Measurements from ENCODE around the gene CPNE2. TPM values are rescaled to one million over a fixed set of nuclear protein-coding genes. Genes with fewer than 3 reads are reported as not detected.
A peak's percentile ranks its signal among the peaks of the same experiment; 100 is the strongest.

Gene CPNE2
- total RNA-seq (ENCODE audit: low replicate concordance): 5.6 and 20.3 TPM in 2 replicates

DNA sequence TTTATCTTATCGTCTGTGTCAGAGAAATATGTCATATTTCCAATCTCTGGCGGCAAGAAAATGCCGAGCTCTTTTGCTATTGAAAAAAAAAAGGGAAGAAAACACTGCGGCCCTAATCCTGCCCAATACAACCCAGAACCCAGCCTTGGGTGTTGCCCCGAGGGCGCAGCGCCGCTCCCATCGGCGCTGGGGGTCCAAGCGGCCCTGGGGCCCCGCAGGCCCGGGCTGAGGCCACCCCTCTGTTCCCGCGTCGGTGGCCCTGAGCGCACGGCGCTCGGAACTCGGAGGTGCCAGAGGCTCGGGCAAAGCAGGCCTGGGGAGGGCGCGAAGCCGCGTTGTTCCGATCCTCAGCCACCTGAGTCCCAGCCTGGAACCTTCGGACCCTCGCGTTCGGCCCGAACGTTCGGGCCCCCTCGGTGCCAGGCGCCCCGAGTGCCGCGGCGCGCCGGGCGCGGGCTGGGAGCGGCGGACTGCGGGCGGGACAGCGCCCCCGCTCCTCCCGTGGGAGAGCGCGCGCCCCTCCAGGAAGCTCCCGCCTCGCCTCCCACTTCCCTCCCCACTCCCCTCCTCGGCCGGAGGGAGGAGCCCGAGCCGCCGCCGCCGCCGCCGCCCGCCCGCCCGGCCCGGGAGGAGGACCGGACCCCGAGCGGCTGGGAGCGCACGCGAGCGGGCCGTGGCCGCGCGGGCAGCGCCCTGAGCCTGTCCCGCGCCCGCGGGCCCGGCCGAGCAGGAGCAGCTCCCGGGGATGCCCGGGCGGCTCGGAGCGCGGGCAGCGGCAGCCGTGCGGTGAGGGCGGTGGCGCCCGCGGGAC is at the start of gene CPNE2:
Gene CPNE2 (plus strand): TSS at position 609 of the 811 bp plus-strand sequence. CDS start 18,160 bp downstream, outside the sequence.
- DNase-seq (ENCODE audit: low read depth): peak; percentile 29
- TF ChIP-seq, protein P1, sequence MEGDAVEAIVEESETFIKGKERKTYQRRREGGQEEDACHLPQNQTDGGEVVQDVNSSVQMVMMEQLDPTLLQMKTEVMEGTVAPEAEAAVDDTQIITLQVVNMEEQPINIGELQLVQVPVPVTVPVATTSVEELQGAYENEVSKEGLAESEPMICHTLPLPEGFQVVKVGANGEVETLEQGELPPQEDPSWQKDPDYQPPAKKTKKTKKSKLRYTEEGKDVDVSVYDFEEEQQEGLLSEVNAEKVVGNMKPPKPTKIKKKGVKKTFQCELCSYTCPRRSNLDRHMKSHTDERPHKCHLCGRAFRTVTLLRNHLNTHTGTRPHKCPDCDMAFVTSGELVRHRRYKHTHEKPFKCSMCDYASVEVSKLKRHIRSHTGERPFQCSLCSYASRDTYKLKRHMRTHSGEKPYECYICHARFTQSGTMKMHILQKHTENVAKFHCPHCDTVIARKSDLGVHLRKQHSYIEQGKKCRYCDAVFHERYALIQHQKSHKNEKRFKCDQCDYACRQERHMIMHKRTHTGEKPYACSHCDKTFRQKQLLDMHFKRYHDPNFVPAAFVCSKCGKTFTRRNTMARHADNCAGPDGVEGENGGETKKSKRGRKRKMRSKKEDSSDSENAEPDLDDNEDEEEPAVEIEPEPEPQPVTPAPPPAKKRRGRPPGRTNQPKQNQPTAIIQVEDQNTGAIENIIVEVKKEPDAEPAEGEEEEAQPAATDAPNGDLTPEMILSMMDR (IDR thresholded peaks at IDR 0.05; ENCODE audit: insufficient read depth, low read length): no peak
- peak within 1 kb of the TSS; percentile 73 for H3K4me3 ChIP-seq (ENCODE audit: low read depth, low read length)

DNA sequence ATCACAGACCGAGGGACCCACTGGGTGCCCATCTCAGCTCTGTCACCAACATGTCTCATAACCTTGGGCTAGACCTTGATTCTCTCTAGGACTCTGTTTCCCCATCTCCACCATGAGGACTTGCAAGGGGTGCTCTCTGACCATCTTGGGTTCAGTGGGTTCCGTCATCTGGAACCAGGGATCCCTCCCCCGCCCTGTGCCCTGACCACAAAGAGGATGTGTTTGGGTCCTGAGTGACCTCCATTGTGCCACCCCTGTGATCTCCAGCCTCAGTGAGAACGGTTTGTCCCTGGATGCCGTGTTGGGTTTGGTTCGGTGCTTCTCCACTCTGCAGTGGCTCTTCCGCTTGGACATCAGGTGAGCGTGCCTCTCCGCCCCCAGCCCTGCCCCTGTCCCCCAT is 49.1 kb upstream of the CPNE2 start:
- DNase-seq (ENCODE audit: low read depth): no peak
- TF ChIP-seq, protein P1 (IDR thresholded peaks at IDR 0.05; ENCODE audit: insufficient read depth, low read length): no peak
- H3K4me3 ChIP-seq (ENCODE audit: low read depth, low read length): no peak overlapping the region

GRCh38 chr16:57044931-57045693 is 47.3 kb upstream of the CPNE2 start:
- DNase-seq (ENCODE audit: low read depth): no peak
- TF ChIP-seq, protein P1 (IDR thresholded peaks at IDR 0.05; ENCODE audit: insufficient read depth, low read length): no peak
- no peak overlapping the region for H3K4me3 ChIP-seq (ENCODE audit: low read depth, low read length)

- TF ChIP-seq, protein P1 (IDR thresholded peaks at IDR 0.05; ENCODE audit: insufficient read depth, low read length): peak; percentile 77
- H3K4me3 ChIP-seq (ENCODE audit: low read depth, low read length): no peak overlapping the region
- DNase-seq (ENCODE audit: low read depth): peak; percentile 63
These were observed 46.5 kb upstream of the CPNE2 start for GRCh38 chr16:57045694-57046381.

- TF ChIP-seq, protein P1 (IDR thresholded peaks at IDR 0.05; ENCODE audit: insufficient read depth, low read length): no peak
- no peak for DNase-seq (ENCODE audit: low read depth)
These were observed 44.3 kb upstream of the CPNE2 start for GRCh38 chr16:57048095-57048494.

GRCh38 chr16:57049678-57050077 is 42.7 kb upstream of the CPNE2 start:
- TF ChIP-seq, protein P1 (IDR thresholded peaks at IDR 0.05; ENCODE audit: insufficient read depth, low read length): no peak

More at GRCh38 chr16:57048095-57048494, 44.3 kb upstream of the CPNE2 start:
- H3K4me3 ChIP-seq (ENCODE audit: low read depth, low read length): no peak overlapping the region

More at GRCh38 chr16:57049678-57050077, 42.7 kb upstream of the CPNE2 start:
- H3K4me3 ChIP-seq (ENCODE audit: low read depth, low read length): no peak overlapping the region
- DNase-seq (ENCODE audit: low read depth): no peak

Measured in fibroblast of the aortic adventitia (primary cell).